GM23338 (cell line): ENCODE data around the gene MRPL48. TPM values are rescaled to one million over a fixed set of nuclear protein-coding genes. Genes with fewer than 3 reads are reported as not detected.

ENCODE experiments used
- ATAC-seq: fragments of 200-7000 bp; cut with Tn5 transposase; 3 replicates; pipeline ENCODE4 v1.9.1; 2020
- DNase-seq: peaks from one replicate; pipeline ENCODE4 v3.0.0-alpha.2; 2015; ENCODE audit warnings: low spot score
- H2AFZ ChIP-seq: fragments of 200-600 bp; sonication (generic); 2 replicates; pipeline ENCODE4 v1.8.0; 2016; ENCODE audit warnings: antibody characterized with exemption, mild to moderate bottlenecking, moderate library complexity
- H3F3A ChIP-seq: fragments of 200-600 bp; sonication (generic); replicated peaks from 2 replicates; pipeline ENCODE4 v1.8.0; 2017; ENCODE audit warnings: antibody characterized with exemption, mixed run types, low read depth
- H3K27ac ChIP-seq: fragments of 200-600 bp; sonication (generic); 2 replicates; pipeline ENCODE4 v1.6.1; 2016; ENCODE audit warnings: low read depth
- H3K27me3 ChIP-seq: fragments of 200-600 bp; sonication (generic); 2 replicates; pipeline ENCODE4 v1.8.0; 2016; ENCODE audit warnings: mild to moderate bottlenecking, mixed run types, moderate library complexity; ENCODE audit not compliant: insufficient read depth
- H3K36me3 ChIP-seq: fragments of 200-600 bp; sonication (generic); 2 replicates; pipeline ENCODE4 v1.8.0; 2016; ENCODE audit warnings: mild to moderate bottlenecking; ENCODE audit not compliant: insufficient read depth
- H3K4me1 ChIP-seq: fragments of 200-600 bp; sonication (generic); 2 replicates; pipeline ENCODE4 v1.8.0; 2016; ENCODE audit warnings: mild to moderate bottlenecking, moderate library complexity; ENCODE audit not compliant: insufficient read depth
- H3K4me2 ChIP-seq: fragments of 200-600 bp; sonication (generic); 2 replicates; pipeline ENCODE4 v1.7.1; 2017; ENCODE audit warnings: mixed run types
- H3K4me3 ChIP-seq: fragments of 200-600 bp; sonication (generic); 2 replicates; pipeline ENCODE4 v1.6.1; 2016; ENCODE audit warnings: mixed run types
- H3K79me2 ChIP-seq: fragments of 200-600 bp; sonication (generic); replicated peaks from 2 replicates; pipeline ENCODE4 v1.8.0; 2017; ENCODE audit warnings: mild to moderate bottlenecking; ENCODE audit not compliant: insufficient read depth
- H3K9me2 ChIP-seq: fragments of 200-600 bp; sonication (generic); 2 replicates; pipeline ENCODE4 v1.8.0; 2017; ENCODE audit not compliant: insufficient read depth
- H4K20me1 ChIP-seq: fragments of 200-600 bp; sonication (generic); replicated peaks from 2 replicates; pipeline ENCODE4 v1.8.0; 2017; ENCODE audit warnings: mild to moderate bottlenecking; ENCODE audit not compliant: insufficient read depth
- H3K27ac Mint-ChIP-seq: 2 replicates; pipeline ENCODE4 v1.8.0; 2020; ENCODE audit warnings: inconsistent platforms, mild to moderate bottlenecking, moderate library complexity, mixed read lengths
- H3K27me3 Mint-ChIP-seq: 3 replicates; pipeline ENCODE4 v1.8.0; 2022; ENCODE audit warnings: low read depth, mild to moderate bottlenecking, moderate library complexity, mixed read lengths, inconsistent platforms; ENCODE audit not compliant: insufficient read depth, poor library complexity
- H3K36me3 Mint-ChIP-seq: 3 replicates; pipeline ENCODE4 v1.8.0; 2021; ENCODE audit warnings: low read depth, mild to moderate bottlenecking, inconsistent platforms, moderate library complexity, mixed read lengths
- H3K4me1 Mint-ChIP-seq: 3 replicates; pipeline ENCODE4 v1.8.0; 2020; ENCODE audit warnings: mild to moderate bottlenecking, inconsistent platforms, mixed read lengths
- H3K4me3 Mint-ChIP-seq: 3 replicates; pipeline ENCODE4 v1.8.0; 2021; ENCODE audit warnings: moderate library complexity, mild to moderate bottlenecking, inconsistent platforms, mixed read lengths
- H3K9me3 Mint-ChIP-seq: 3 replicates; pipeline ENCODE4 v1.8.0; 2020; ENCODE audit warnings: moderate library complexity, mild to moderate bottlenecking, inconsistent platforms, mixed read lengths
- CREB1 ChIP-seq: fragments of 250-450 bp; sonication (Bioruptor Pico); IDR thresholded peaks from 2 replicates; pipeline ENCODE4 v1.5.0; 2020; ENCODE audit warnings: low read depth, mild to moderate bottlenecking, moderate library complexity
- EZH2 ChIP-seq: fragments of 200-600 bp; sonication (generic); IDR thresholded peaks from one replicate; pipeline ENCODE4 v1.8.0; 2017; ENCODE audit warnings: antibody characterized with exemption, mild to moderate bottlenecking, low read depth; ENCODE audit not compliant: unreplicated experiment
- EZH2phosphoT487 ChIP-seq: fragments of 200-600 bp; sonication (generic); IDR thresholded peaks from one replicate; pipeline ENCODE4 v1.8.1; 2018; ENCODE audit warnings: antibody characterized with exemption; ENCODE audit not compliant: unreplicated experiment
- NANOG ChIP-seq: IDR thresholded peaks from 2 replicates; pipeline ENCODE4 v1.6.1; 2016; ENCODE audit warnings: antibody characterized with exemption, borderline replicate concordance
- POLR2AphosphoS5 ChIP-seq: IDR thresholded peaks from 2 replicates; pipeline ENCODE4 v1.6.1; 2016; ENCODE audit warnings: antibody characterized with exemption, low read depth
- STAT1 ChIP-seq: IDR thresholded peaks from one replicate; pipeline ENCODE4 v1.6.1; 2016; ENCODE audit warnings: antibody characterized with exemption; ENCODE audit not compliant: unreplicated experiment
- ZNF331 ChIP-seq: fragments of 250-450 bp; sonication (Bioruptor Pico); IDR thresholded peaks from 2 replicates; pipeline ENCODE4 v1.5.0; 2020; ENCODE audit warnings: low read depth, mild to moderate bottlenecking, moderate library complexity
- polyA plus RNA-seq: library from polyadenylated mRNA; unstranded; fragments of >200 nt; fragmentation: Nextera tagmentation; extraction: Ambion mirVana; gene quantifications from 2 replicates; pipeline ENCODE4 v1.2.1, GENCODE V29; 2016
- total RNA-seq: library from RNA; depleted of rRNA; stranded (reverse); fragments of >200 nt; shearing (Covaris generic); gene quantifications from 2 replicates; pipeline ENCODE4 v1.2.3, GENCODE V29; 2014
- TF ChIP-seq, protein P1 (sequence below), 2 experiments: fragments of 200-600 bp in 1 of 2; sonication (generic) in 1 of 2; conservative IDR thresholded peaks; 2 replicates each; pipeline versions ENCODE4 v1.5.1 to v1.6.1; 2016 to 2017; ENCODE audit warnings: antibody characterized with exemption in 2 of 2, low read depth in 2 of 2, mild to moderate bottlenecking in 2 of 2, moderate library complexity in 1 of 2
- TF ChIP-seq, protein P2 (sequence below): IDR thresholded peaks from 2 replicates; pipeline ENCODE4 v1.6.1; 2016; ENCODE audit warnings: antibody characterized with exemption
- TF ChIP-seq, protein P3 (sequence below): IDR thresholded peaks from one replicate; pipeline ENCODE4 v1.6.1; 2018; ENCODE audit warnings: antibody characterized with exemption; ENCODE audit not compliant: unreplicated experiment
- TF ChIP-seq, protein P4 (sequence below): fragments of 250-450 bp; sonication (Bioruptor Pico); IDR thresholded peaks from 2 replicates; pipeline ENCODE4 v1.5.0; 2020; ENCODE audit warnings: mild to moderate bottlenecking, moderate library complexity

Gene MRPL48
- total and polyA plus RNA-seq, 2 experiments from 2014 or later: 24.1 to 103 TPM

DNA sequence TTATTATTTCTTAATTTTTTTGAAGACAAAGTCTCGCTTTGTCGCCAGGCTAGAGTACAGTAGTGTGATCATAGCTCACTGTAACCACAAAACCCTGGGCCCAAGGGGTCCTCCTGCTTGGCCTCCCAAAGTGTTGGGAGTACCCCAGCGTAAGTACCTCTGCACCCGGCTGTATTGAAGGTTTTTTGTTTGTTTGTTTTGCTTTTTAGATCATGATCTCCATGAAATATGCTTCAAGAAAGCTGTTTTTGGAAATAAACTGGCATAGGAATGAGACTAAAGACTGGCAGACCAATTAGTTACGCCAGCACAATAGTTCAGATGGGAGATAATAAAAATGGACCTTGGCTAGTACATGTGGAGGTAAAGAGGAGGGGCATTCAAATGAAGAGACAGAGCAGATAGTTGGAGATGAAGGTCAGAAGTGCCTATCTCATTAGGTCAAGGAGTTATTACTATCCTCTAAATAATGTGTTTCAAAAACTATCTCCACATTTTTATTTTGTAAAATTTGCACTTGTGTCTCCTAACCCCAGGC is 4.1 kb upstream of the MRPL48 start:
- Mint-ChIP-seq H3K36me3 (no peaks in the 10 kb centered on the region), H3K9me3 (no peaks in the 10 kb centered on the region), H3K27me3 (peaks cover 14% of the 10 kb centered on the region), H3K4me3 (no peak overlapping the region; the same call in 2 of the 3 replicates), H3K27ac (peak overlapping the region; percentile 64), H3K4me1 (peaks cover 14% of the 10 kb centered on the region)
- peak overlapping the region; percentile 64; the same call in 1 of the 2 replicates for H2AFZ ChIP-seq
- peaks cover 12% of the 10 kb centered on the region for H3K4me1 ChIP-seq
- H3F3A ChIP-seq: peaks cover 9% of the 10 kb centered on the region
- H3K36me3 ChIP-seq: no peaks in the 10 kb centered on the region
- no peaks in the 10 kb centered on the region for H3K9me2 ChIP-seq
- H3K27ac ChIP-seq: peak overlapping the region; percentile 21
- no peak overlapping the region for H3K4me3 ChIP-seq
- TF ChIP-seq, protein P1, sequence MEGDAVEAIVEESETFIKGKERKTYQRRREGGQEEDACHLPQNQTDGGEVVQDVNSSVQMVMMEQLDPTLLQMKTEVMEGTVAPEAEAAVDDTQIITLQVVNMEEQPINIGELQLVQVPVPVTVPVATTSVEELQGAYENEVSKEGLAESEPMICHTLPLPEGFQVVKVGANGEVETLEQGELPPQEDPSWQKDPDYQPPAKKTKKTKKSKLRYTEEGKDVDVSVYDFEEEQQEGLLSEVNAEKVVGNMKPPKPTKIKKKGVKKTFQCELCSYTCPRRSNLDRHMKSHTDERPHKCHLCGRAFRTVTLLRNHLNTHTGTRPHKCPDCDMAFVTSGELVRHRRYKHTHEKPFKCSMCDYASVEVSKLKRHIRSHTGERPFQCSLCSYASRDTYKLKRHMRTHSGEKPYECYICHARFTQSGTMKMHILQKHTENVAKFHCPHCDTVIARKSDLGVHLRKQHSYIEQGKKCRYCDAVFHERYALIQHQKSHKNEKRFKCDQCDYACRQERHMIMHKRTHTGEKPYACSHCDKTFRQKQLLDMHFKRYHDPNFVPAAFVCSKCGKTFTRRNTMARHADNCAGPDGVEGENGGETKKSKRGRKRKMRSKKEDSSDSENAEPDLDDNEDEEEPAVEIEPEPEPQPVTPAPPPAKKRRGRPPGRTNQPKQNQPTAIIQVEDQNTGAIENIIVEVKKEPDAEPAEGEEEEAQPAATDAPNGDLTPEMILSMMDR (conservative IDR thresholded peaks at IDR 0.05; ENCODE audit: low read depth in 2 of 2): no peak
- no peak for TF ChIP-seq EZH2phosphoT487
- TF ChIP-seq, protein P2, sequence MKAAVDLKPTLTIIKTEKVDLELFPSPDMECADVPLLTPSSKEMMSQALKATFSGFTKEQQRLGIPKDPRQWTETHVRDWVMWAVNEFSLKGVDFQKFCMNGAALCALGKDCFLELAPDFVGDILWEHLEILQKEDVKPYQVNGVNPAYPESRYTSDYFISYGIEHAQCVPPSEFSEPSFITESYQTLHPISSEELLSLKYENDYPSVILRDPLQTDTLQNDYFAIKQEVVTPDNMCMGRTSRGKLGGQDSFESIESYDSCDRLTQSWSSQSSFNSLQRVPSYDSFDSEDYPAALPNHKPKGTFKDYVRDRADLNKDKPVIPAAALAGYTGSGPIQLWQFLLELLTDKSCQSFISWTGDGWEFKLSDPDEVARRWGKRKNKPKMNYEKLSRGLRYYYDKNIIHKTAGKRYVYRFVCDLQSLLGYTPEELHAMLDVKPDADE: no peak
- no peak for TF ChIP-seq POLR2AphosphoS5
- TF ChIP-seq, protein P3, sequence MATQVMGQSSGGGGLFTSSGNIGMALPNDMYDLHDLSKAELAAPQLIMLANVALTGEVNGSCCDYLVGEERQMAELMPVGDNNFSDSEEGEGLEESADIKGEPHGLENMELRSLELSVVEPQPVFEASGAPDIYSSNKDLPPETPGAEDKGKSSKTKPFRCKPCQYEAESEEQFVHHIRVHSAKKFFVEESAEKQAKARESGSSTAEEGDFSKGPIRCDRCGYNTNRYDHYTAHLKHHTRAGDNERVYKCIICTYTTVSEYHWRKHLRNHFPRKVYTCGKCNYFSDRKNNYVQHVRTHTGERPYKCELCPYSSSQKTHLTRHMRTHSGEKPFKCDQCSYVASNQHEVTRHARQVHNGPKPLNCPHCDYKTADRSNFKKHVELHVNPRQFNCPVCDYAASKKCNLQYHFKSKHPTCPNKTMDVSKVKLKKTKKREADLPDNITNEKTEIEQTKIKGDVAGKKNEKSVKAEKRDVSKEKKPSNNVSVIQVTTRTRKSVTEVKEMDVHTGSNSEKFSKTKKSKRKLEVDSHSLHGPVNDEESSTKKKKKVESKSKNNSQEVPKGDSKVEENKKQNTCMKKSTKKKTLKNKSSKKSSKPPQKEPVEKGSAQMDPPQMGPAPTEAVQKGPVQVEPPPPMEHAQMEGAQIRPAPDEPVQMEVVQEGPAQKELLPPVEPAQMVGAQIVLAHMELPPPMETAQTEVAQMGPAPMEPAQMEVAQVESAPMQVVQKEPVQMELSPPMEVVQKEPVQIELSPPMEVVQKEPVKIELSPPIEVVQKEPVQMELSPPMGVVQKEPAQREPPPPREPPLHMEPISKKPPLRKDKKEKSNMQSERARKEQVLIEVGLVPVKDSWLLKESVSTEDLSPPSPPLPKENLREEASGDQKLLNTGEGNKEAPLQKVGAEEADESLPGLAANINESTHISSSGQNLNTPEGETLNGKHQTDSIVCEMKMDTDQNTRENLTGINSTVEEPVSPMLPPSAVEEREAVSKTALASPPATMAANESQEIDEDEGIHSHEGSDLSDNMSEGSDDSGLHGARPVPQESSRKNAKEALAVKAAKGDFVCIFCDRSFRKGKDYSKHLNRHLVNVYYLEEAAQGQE: no peak
- TF ChIP-seq, protein P4, sequence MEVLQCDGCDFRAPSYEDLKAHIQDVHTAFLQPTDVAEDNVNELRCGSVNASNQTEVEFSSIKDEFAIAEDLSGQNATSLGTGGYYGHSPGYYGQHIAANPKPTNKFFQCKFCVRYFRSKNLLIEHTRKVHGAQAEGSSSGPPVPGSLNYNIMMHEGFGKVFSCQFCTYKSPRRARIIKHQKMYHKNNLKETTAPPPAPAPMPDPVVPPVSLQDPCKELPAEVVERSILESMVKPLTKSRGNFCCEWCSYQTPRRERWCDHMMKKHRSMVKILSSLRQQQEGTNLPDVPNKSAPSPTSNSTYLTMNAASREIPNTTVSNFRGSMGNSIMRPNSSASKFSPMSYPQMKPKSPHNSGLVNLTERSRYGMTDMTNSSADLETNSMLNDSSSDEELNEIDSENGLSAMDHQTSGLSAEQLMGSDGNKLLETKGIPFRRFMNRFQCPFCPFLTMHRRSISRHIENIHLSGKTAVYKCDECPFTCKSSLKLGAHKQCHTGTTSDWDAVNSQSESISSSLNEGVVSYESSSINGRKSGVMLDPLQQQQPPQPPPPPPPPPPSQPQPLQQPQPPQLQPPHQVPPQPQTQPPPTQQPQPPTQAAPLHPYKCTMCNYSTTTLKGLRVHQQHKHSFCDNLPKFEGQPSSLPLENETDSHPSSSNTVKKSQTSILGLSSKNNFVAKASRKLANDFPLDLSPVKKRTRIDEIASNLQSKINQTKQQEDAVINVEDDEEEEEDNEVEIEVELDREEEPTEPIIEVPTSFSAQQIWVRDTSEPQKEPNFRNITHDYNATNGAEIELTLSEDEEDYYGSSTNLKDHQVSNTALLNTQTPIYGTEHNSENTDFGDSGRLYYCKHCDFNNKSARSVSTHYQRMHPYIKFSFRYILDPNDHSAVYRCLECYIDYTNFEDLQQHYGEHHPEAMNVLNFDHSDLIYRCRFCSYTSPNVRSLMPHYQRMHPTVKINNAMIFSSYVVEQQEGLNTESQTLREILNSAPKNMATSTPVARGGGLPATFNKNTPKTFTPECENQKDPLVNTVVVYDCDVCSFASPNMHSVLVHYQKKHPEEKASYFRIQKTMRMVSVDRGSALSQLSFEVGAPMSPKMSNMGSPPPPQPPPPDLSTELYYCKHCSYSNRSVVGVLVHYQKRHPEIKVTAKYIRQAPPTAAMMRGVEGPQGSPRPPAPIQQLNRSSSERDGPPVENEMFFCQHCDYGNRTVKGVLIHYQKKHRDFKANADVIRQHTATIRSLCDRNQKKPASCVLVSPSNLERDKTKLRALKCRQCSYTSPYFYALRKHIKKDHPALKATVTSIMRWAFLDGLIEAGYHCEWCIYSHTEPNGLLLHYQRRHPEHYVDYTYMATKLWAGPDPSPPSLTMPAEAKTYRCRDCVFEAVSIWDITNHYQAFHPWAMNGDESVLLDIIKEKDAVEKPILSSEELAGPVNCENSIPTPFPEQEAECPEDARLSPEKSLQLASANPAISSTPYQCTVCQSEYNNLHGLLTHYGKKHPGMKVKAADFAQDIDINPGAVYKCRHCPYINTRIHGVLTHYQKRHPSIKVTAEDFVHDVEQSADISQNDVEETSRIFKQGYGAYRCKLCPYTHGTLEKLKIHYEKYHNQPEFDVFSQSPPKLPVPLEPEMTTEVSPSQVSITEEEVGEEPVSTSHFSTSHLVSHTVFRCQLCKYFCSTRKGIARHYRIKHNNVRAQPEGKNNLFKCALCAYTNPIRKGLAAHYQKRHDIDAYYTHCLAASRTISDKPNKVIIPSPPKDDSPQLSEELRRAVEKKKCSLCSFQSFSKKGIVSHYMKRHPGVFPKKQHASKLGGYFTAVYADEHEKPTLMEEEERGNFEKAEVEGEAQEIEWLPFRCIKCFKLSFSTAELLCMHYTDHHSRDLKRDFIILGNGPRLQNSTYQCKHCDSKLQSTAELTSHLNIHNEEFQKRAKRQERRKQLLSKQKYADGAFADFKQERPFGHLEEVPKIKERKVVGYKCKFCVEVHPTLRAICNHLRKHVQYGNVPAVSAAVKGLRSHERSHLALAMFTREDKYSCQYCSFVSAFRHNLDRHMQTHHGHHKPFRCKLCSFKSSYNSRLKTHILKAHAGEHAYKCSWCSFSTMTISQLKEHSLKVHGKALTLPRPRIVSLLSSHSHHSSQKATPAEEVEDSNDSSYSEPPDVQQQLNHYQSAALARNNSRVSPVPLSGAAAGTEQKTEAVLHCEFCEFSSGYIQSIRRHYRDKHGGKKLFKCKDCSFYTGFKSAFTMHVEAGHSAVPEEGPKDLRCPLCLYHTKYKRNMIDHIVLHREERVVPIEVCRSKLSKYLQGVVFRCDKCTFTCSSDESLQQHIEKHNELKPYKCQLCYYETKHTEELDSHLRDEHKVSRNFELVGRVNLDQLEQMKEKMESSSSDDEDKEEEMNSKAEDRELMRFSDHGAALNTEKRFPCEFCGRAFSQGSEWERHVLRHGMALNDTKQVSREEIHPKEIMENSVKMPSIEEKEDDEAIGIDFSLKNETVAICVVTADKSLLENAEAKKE: no peak
- no peak for TF ChIP-seq EZH2
- TF ChIP-seq STAT1: no peak
- TF ChIP-seq CREB1: no peak
- TF ChIP-seq ZNF331 (CRISPR knock-in tag): no peak
- no peak for TF ChIP-seq NANOG
- H3K79me2 ChIP-seq: peaks cover under 1% of the 10 kb centered on the region
- DNase-seq (no peak), ATAC-seq (no peak)
- H3K27me3 ChIP-seq: no peaks in the 10 kb centered on the region
- no peak overlapping the region for H3K4me2 ChIP-seq
- H4K20me1 ChIP-seq: no peaks in the 10 kb centered on the region
